ENCODE measurements around the gene FAF1. TPM values are rescaled to one million over a fixed set of nuclear protein-coding genes. Genes with fewer than 3 reads are reported as not detected.
"Not testable (repeated sequence)": the region's sequence is repeated elsewhere in the genome, so short reads cannot be mapped to it uniquely, and the experiment has no call there.

The FAF1 gene
- total RNA-seq, 1 experiment from 2014 or later, result 112 TPM

- H3K4me2 ChIP-seq (ENCODE audit: low read depth, low read length, poor library complexity, severe bottlenecking), result no peak overlapping the region
- no peak for DNase-seq
- H3K79me2 ChIP-seq (ENCODE audit: low read length), result peaks cover 100% of the 10 kb centered on the region
- H3K9ac ChIP-seq (ENCODE audit: low read length), result no peak overlapping the region
- no peaks in the 10 kb centered on the region for H3K9me3 ChIP-seq (ENCODE audit: low read length)
- H4K20me1 ChIP-seq (ENCODE audit: insufficient read depth, low read depth, low read length), result no peaks in the 10 kb centered on the region
- no peak overlapping the region for H2AFZ ChIP-seq (ENCODE audit: low read length)
- H3K36me3 ChIP-seq (ENCODE audit: insufficient read depth, low read length), result no peaks in the 10 kb centered on the region
- no peaks in the 10 kb centered on the region for H3K27me3 ChIP-seq (ENCODE audit: low read length)
- no peak overlapping the region for H3K27ac ChIP-seq (ENCODE audit: low read length)
- H3K4me1 ChIP-seq (ENCODE audit: low read length), result no peaks in the 10 kb centered on the region
- no peaks in the 10 kb centered on the region for H3K9me2 ChIP-seq (replicated peaks; ENCODE audit: insufficient read depth, low read length)
- H3K4me3 ChIP-seq (ENCODE audit: low read length), result no peak overlapping the region
Observed at GRCh38 chr1:50940291-50940690, 19.8 kb downstream of the FAF1 start.

GRCh38 chr1:50936321-50936720 lies 23.7 kb downstream of the FAF1 start:
- peaks cover 94% of the 10 kb centered on the region for H3K79me2 ChIP-seq (ENCODE audit: low read length)

GRCh38 chr1:50935276-50935675 lies 24.8 kb downstream of the FAF1 start:
- peaks cover 94% of the 10 kb centered on the region for H3K79me2 ChIP-seq (ENCODE audit: low read length)
- not testable (repeated sequence) for H4K20me1 ChIP-seq (ENCODE audit: insufficient read depth, low read depth, low read length); H3K4me2 ChIP-seq (ENCODE audit: low read depth, low read length, poor library complexity, severe bottlenecking)

More at GRCh38 chr1:50936321-50936720, 23.7 kb downstream of the FAF1 start:
- Histone ChIP-seq H4K20me1 (ENCODE audit: insufficient read depth, low read depth, low read length) (no peaks in the 10 kb centered on the region), H3K4me3 (ENCODE audit: low read length) (no peak overlapping the region), H3K9me3 (ENCODE audit: low read length) (no peaks in the 10 kb centered on the region), H2AFZ (ENCODE audit: low read length) (no peak overlapping the region), H3K9ac (ENCODE audit: low read length) (no peak overlapping the region), H3K36me3 (ENCODE audit: insufficient read depth, low read length) (no peaks in the 10 kb centered on the region), H3K4me1 (ENCODE audit: low read length) (peaks cover 23% of the 10 kb centered on the region), H3K9me2 (replicated peaks; ENCODE audit: insufficient read depth, low read length) (no peaks in the 10 kb centered on the region), H3K27ac (ENCODE audit: low read length) (no peak overlapping the region), H3K27me3 (ENCODE audit: low read length) (no peaks in the 10 kb centered on the region), H3K4me2 (ENCODE audit: low read depth, low read length, poor library complexity, severe bottlenecking) (no peak overlapping the region)
- DNase-seq, result no peak

GRCh38 chr1:50934838-50935237 lies 25.2 kb downstream of the FAF1 start:
- Histone ChIP-seq H3K9ac (ENCODE audit: low read length) (no peak overlapping the region), H3K9me2 (replicated peaks; ENCODE audit: insufficient read depth, low read length) (no peaks in the 10 kb centered on the region), H3K36me3 (ENCODE audit: insufficient read depth, low read length) (no peaks in the 10 kb centered on the region), H3K9me3 (ENCODE audit: low read length) (no peaks in the 10 kb centered on the region), H3K79me2 (ENCODE audit: low read length) (peaks cover 94% of the 10 kb centered on the region), H3K27me3 (ENCODE audit: low read length) (no peaks in the 10 kb centered on the region), H3K4me1 (ENCODE audit: low read length) (peaks cover 37% of the 10 kb centered on the region), H4K20me1 (ENCODE audit: insufficient read depth, low read depth, low read length) (no peaks in the 10 kb centered on the region), H3K27ac (ENCODE audit: low read length) (no peak overlapping the region; the same call in 1 of the 2 replicates), H3K4me2 (ENCODE audit: low read depth, low read length, poor library complexity, severe bottlenecking) (no peak overlapping the region), H2AFZ (ENCODE audit: low read length) (no peak overlapping the region), H3K4me3 (ENCODE audit: low read length) (no peak overlapping the region)
- no peak for DNase-seq

More at GRCh38 chr1:50935276-50935675, 24.8 kb downstream of the FAF1 start:
- H3K36me3 ChIP-seq (ENCODE audit: insufficient read depth, low read length); H3K9ac ChIP-seq (ENCODE audit: low read length); H3K27ac ChIP-seq (ENCODE audit: low read length); H2AFZ ChIP-seq (ENCODE audit: low read length); DNase-seq; H3K27me3 ChIP-seq (ENCODE audit: low read length); H3K4me3 ChIP-seq (ENCODE audit: low read length); H3K9me3 ChIP-seq (ENCODE audit: low read length); H3K9me2 ChIP-seq (replicated peaks; ENCODE audit: insufficient read depth, low read length): not testable (repeated sequence)
- H3K4me1 ChIP-seq (ENCODE audit: low read length), result peaks cover 33% of the 10 kb centered on the region

- H2AFZ ChIP-seq (ENCODE audit: low read length); H3K4me3 ChIP-seq (ENCODE audit: low read length); H3K4me2 ChIP-seq (ENCODE audit: low read depth, low read length, poor library complexity, severe bottlenecking); H3K9ac ChIP-seq (ENCODE audit: low read length); H3K9me2 ChIP-seq (replicated peaks; ENCODE audit: insufficient read depth, low read length); H3K36me3 ChIP-seq (ENCODE audit: insufficient read depth, low read length); H3K9me3 ChIP-seq (ENCODE audit: low read length); H3K27ac ChIP-seq (ENCODE audit: low read length); DNase-seq; H3K27me3 ChIP-seq (ENCODE audit: low read length); H4K20me1 ChIP-seq (ENCODE audit: insufficient read depth, low read depth, low read length): not testable (repeated sequence)
- H3K79me2 ChIP-seq (ENCODE audit: low read length), result peaks cover 94% of the 10 kb centered on the region
- peaks cover 42% of the 10 kb centered on the region for H3K4me1 ChIP-seq (ENCODE audit: low read length)
Observed at GRCh38 chr1:50933770-50934169, 26.3 kb downstream of the FAF1 start.

- not testable (repeated sequence) for H3K9me2 ChIP-seq (replicated peaks; ENCODE audit: insufficient read depth, low read length); H2AFZ ChIP-seq (ENCODE audit: low read length); DNase-seq; H3K27me3 ChIP-seq (ENCODE audit: low read length); H3K4me3 ChIP-seq (ENCODE audit: low read length); H3K36me3 ChIP-seq (ENCODE audit: insufficient read depth, low read length); H3K9ac ChIP-seq (ENCODE audit: low read length); H3K9me3 ChIP-seq (ENCODE audit: low read length); H4K20me1 ChIP-seq (ENCODE audit: insufficient read depth, low read depth, low read length); H3K4me2 ChIP-seq (ENCODE audit: low read depth, low read length, poor library complexity, severe bottlenecking)
- H3K4me1 ChIP-seq (ENCODE audit: low read length), result peaks cover 42% of the 10 kb centered on the region
- H3K79me2 ChIP-seq (ENCODE audit: low read length), result peaks cover 94% of the 10 kb centered on the region
- H3K27ac ChIP-seq (ENCODE audit: low read length), result peak overlapping the region; percentile 90
Observed at GRCh38 chr1:50932043-50932442, 28.0 kb downstream of the FAF1 start.

GRCh38 chr1:50930965-50931737 lies 28.9 kb downstream of the FAF1 start:
- H2AFZ ChIP-seq (ENCODE audit: low read length), result no peak overlapping the region
- H3K27me3 ChIP-seq (ENCODE audit: low read length), result no peaks in the 10 kb centered on the region
- peaks cover 42% of the 10 kb centered on the region for H3K4me1 ChIP-seq (ENCODE audit: low read length)
- no peaks in the 10 kb centered on the region for H3K9me3 ChIP-seq (ENCODE audit: low read length)
- H3K79me2 ChIP-seq (ENCODE audit: low read length), result peaks cover 94% of the 10 kb centered on the region
- H3K4me3 ChIP-seq (ENCODE audit: low read length), result 0 out of 2 replicates have a peak overlapping the region, but pooled peaks have one; percentile 37
- H3K4me2 ChIP-seq (ENCODE audit: low read depth, low read length, poor library complexity, severe bottlenecking), result peak overlapping the region; percentile 65
- DNase-seq, result peak; percentile 89
- H3K27ac ChIP-seq (ENCODE audit: low read length), result peak overlapping the region; percentile 90
- H3K9me2 ChIP-seq (replicated peaks; ENCODE audit: insufficient read depth, low read length), result no peaks in the 10 kb centered on the region
- H4K20me1 ChIP-seq (ENCODE audit: insufficient read depth, low read depth, low read length), result no peaks in the 10 kb centered on the region
- H3K9ac ChIP-seq (ENCODE audit: low read length), result no peak overlapping the region
- H3K36me3 ChIP-seq (ENCODE audit: insufficient read depth, low read length), result no peaks in the 10 kb centered on the region; the same call in 1 of the 2 replicates

- Histone ChIP-seq H3K27ac (ENCODE audit: low read length) (peak overlapping the region; percentile 90), H3K9me2 (replicated peaks; ENCODE audit: insufficient read depth, low read length) (no peaks in the 10 kb centered on the region), H2AFZ (ENCODE audit: low read length) (no peak overlapping the region), H3K9me3 (ENCODE audit: low read length) (no peaks in the 10 kb centered on the region), H3K4me3 (ENCODE audit: low read length) (no peak overlapping the region), H3K79me2 (ENCODE audit: low read length) (peaks cover 94% of the 10 kb centered on the region), H3K36me3 (ENCODE audit: insufficient read depth, low read length) (no peaks in the 10 kb centered on the region; the same call in 1 of the 2 replicates), H4K20me1 (ENCODE audit: insufficient read depth, low read depth, low read length) (no peaks in the 10 kb centered on the region), H3K9ac (ENCODE audit: low read length) (no peak overlapping the region), H3K4me1 (ENCODE audit: low read length) (peaks cover 42% of the 10 kb centered on the region), H3K27me3 (ENCODE audit: low read length) (no peaks in the 10 kb centered on the region), H3K4me2 (ENCODE audit: low read depth, low read length, poor library complexity, severe bottlenecking) (peak overlapping the region; percentile 35)
- DNase-seq, result no peak
Observed at GRCh38 chr1:50930193-50930592, 29.9 kb downstream of the FAF1 start.

Data from Karpas-422 (cell line).